Mesothelial cell of epicardium (in vitro differentiated cells): ENCODE results near the gene ZNF888. TPM values are rescaled to one million over a fixed set of nuclear protein-coding genes. Genes with fewer than 3 reads are reported as not detected.
A peak's percentile ranks its signal among the peaks of the same experiment; 100 is the strongest.
"Not testable (repeated sequence)": the region's sequence is repeated elsewhere in the genome, so short reads cannot be mapped to it uniquely, and the experiment has no call there.

Experiments
- DNase-seq, 2 experiments: peaks; one replicate each; pipeline ENCODE4 v3.0.0; 2021; ENCODE audit warnings: low spot score in 2 of 2; ENCODE audit not compliant: unreplicated experiment in 2 of 2
- H3K27ac Mint-ChIP-seq: 2 replicates; pipeline ENCODE4 v1.8.0; 2021; ENCODE audit warnings: mixed read lengths
- H3K27me3 Mint-ChIP-seq: 2 replicates; pipeline ENCODE4 v1.8.0; 2021; ENCODE audit warnings: low read depth, mixed read lengths
- H3K36me3 Mint-ChIP-seq: 2 replicates; pipeline ENCODE4 v1.8.0; 2021; ENCODE audit warnings: mixed read lengths
- H3K4me1 Mint-ChIP-seq: 2 replicates; pipeline ENCODE4 v1.8.0; 2021; ENCODE audit warnings: mixed read lengths
- H3K4me3 Mint-ChIP-seq: 2 replicates; pipeline ENCODE4 v1.8.0; 2021; ENCODE audit warnings: mild to moderate bottlenecking, moderate library complexity, mixed read lengths
- H3K9me3 Mint-ChIP-seq: 2 replicates; pipeline ENCODE4 v1.8.0; 2021; ENCODE audit warnings: mixed read lengths
- CTCF ChIP-seq: fragments of 200-600 bp; sonication (generic); IDR thresholded peaks from one replicate; pipeline ENCODE4 v1.5.0; 2021; ENCODE audit warnings: antibody characterized with exemption; ENCODE audit not compliant: unreplicated experiment
- total RNA-seq: library from RNA; stranded (reverse); gene quantifications from 3 replicates; pipeline ENCODE4 v1.2.1, GENCODE V29; 2021

ZNF888 gene
- total RNA-seq, 1 donor from 2014 or later, result 15.3 TPM

GRCh38 chr19:52936151-52936953, 13.1 kb upstream of the ZNF888 start:
- Mint-ChIP-seq H3K27ac (peak overlapping the region; percentile 81), H3K4me3 (peak overlapping the region; percentile 22), H3K4me1 (peaks cover 56% of the 10 kb centered on the region), H3K9me3 (no peaks in the 10 kb centered on the region), H3K36me3 (peaks cover 5% of the 10 kb centered on the region), H3K27me3 (no peaks in the 10 kb centered on the region)
- DNase-seq, result no peak
- TF ChIP-seq CTCF, result no peak

GRCh38 chr19:52935434-52935833, 12.2 kb upstream of the ZNF888 start:
- Mint-ChIP-seq H3K4me1 (peaks cover 47% of the 10 kb centered on the region), H3K9me3 (no peaks in the 10 kb centered on the region), H3K27ac (peak overlapping the region; percentile 81), H3K36me3 (peaks cover 5% of the 10 kb centered on the region), H3K4me3 (no peak overlapping the region), H3K27me3 (no peaks in the 10 kb centered on the region)
- DNase-seq, result no peak
- TF ChIP-seq CTCF, result no peak

GRCh38 chr19:52924641-52925040, 1.4 kb upstream of the ZNF888 start:
- H3K4me3 Mint-ChIP-seq, result not testable (repeated sequence)
- peak overlapping the region; percentile 76 for H3K27ac Mint-ChIP-seq

GRCh38 chr19:52923778-52924593, 758 bp upstream of the ZNF888 start:
- H3K36me3 Mint-ChIP-seq, result peaks cover 16% of the 10 kb centered on the region
- peaks cover 32% of the 10 kb centered on the region for H3K4me1 Mint-ChIP-seq
- peak overlapping the region; percentile 97 for H3K4me3 Mint-ChIP-seq
- no peak for TF ChIP-seq CTCF
- H3K27me3 Mint-ChIP-seq, result no peaks in the 10 kb centered on the region
- no peaks in the 10 kb centered on the region for H3K9me3 Mint-ChIP-seq
- peak overlapping the region; percentile 99 for H3K27ac Mint-ChIP-seq
- no peak for DNase-seq

More at GRCh38 chr19:52924641-52925040, 1.4 kb upstream of the ZNF888 start:
- DNase-seq, H3K9me3 Mint-ChIP-seq, H3K27me3 Mint-ChIP-seq: not testable (repeated sequence)
- Mint-ChIP-seq H3K36me3 (peaks cover 20% of the 10 kb centered on the region), H3K4me1 (peaks cover 32% of the 10 kb centered on the region)

- TF ChIP-seq CTCF, result no peak
- H3K9me3 Mint-ChIP-seq, result no peaks in the 10 kb centered on the region
- peaks cover 15% of the 10 kb centered on the region for H3K4me1 Mint-ChIP-seq
- DNase-seq, result no peak
- H3K36me3 Mint-ChIP-seq, result peaks cover 22% of the 10 kb centered on the region
- H3K4me3 Mint-ChIP-seq, result no peak overlapping the region
- H3K27ac Mint-ChIP-seq, result no peak overlapping the region
- no peaks in the 10 kb centered on the region for H3K27me3 Mint-ChIP-seq
These were observed 5.7 kb downstream of the ZNF888 start for GRCh38 chr19:52917531-52917930.

GRCh38 chr19:52910648-52911047, 12.6 kb downstream of the ZNF888 start:
- no peak for DNase-seq
- Mint-ChIP-seq H3K36me3 (peaks cover 48% of the 10 kb centered on the region), H3K27me3 (no peaks in the 10 kb centered on the region), H3K4me1 (no peaks in the 10 kb centered on the region), H3K4me3 (no peak overlapping the region), H3K9me3 (peaks cover 16% of the 10 kb centered on the region), H3K27ac (no peak overlapping the region)
- TF ChIP-seq CTCF, result no peak

- Mint-ChIP-seq H3K27ac (peak overlapping the region; percentile 12), H3K9me3 (peaks cover 16% of the 10 kb centered on the region), H3K36me3 (peaks cover 32% of the 10 kb centered on the region), H3K4me1 (peaks cover 13% of the 10 kb centered on the region)
- DNase-seq, H3K4me3 Mint-ChIP-seq, H3K27me3 Mint-ChIP-seq: not testable (repeated sequence)
These were observed 19.0 kb downstream of the ZNF888 start for GRCh38 chr19:52904052-52904780.
